Endometrial microvascular endothelial cells (primary cell): ENCODE measurements around the gene PKDCC. TPM values are rescaled to one million over a fixed set of nuclear protein-coding genes. Genes with fewer than 3 reads are reported as not detected.
"Not testable (repeated sequence)": the region's sequence is repeated elsewhere in the genome, so short reads cannot be mapped to it uniquely, and the experiment has no call there.

Source experiments
- in situ Hi-C: cut with HindIII; loops from 2 replicates; pipeline ENCODE4 v1.10.0; 2017; ENCODE audit warnings: low sequenced_read_pairs, low pct_unique_long_range_greater_than_20kb; ENCODE audit errors: inconsistent ontology term
- total RNA-seq: library from RNA; depleted of rRNA; stranded (reverse); fragments of >200 nt; gene quantifications from one replicate; pipeline ENCODE4 v1.2.3, GENCODE V29; 2015; ENCODE audit errors: inconsistent ontology term

PKDCC gene
- total RNA-seq, 1 donor from 2014 or later = 2.4 TPM

DNA sequence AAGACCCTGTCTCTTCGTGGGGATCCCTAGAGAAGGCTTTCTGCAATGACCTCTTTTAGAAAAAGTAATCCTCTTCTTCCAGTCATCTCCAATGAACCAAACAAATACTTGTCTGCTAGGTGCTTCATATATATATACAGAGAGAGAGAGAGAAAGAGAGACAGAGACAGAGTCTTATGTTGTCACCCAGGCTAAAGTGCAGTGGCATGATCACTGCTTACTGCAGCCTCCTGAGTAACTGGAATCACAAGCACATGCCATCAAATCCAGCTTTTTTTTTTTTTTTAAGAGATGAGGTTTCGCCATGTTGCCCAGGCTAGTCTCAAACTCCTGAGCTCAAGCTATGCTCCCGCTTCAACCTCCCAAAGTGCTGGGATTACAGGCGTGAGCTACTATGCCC, 18.6 kb upstream of the PKDCC start:
- in situ Hi-C loops = no loop called here

DNA sequence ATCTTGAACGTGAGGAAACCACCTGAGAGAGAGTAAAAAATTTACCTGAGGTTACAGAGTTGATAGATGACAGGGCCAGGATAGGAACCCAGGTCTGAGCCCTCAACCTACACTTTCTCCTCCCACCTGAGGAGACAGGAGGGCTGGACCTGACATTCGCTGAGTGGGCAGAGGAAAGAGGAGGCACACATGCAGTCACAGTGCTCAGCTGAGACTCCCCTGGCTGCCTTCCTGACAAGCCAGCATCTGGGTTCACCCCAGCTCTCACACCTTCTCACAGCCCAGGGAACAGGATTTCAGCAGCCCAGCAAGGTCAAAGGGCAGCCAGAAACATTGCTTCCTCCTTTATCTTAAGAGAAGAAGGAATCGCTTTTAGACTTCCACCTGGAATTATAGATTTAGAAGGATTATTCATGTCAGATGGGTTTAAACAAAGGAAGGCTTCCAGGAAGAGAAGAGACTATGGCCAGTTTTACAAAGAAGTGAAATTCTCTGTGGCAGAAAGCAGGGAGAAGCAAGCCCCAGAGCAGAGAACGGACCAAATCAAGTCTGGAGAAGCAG, 18.1 kb upstream of the PKDCC start:
- in situ Hi-C loops = no loop called here

DNA sequence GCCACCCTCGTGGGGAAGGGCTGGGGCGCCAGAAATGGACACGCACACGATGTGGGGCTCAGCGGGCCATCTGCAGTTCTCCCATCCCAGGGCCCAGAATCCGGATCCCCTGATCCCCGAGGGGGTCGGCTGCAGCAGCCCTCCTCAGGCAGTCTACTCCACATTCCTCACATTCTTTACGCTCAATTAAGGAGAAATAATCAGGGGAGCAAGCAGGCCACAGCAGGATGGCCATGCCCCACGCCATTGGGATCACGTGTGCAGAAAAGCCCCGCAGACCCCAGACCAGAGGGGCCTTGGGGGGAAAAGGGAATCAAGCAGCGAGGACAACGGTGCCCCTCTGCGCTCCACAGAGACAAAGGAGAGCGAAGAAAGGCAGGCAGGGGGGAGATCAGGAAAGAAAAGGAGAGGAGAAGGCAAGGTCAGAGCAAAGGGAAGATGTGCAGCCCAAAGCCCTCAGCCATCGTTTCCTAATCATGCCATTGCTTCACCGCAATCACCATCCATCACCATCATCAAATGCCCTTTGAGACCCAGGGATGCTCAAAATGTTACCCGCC, 17.5 kb upstream of the PKDCC start:
- in situ Hi-C loops = no loop called here

DNA sequence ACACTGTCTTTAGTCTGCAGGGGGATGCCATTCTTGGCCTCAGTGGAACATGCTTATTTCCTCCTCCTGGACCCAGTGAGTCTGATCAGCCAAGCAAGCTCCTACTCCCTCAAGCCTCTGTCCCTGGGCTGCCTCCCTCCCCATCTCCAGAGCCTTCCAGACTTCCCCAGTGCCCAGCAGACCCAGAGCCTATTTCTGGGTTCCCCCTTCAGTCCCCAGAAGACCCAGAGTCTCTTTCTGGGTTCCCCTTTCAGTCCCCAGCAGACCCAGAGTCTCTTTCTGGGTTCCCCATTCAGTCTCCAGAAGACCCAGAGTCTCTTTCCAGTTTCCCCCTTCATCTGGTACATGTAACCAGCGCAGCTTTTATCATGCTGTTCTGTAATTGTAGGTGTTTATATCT, 17.0 kb upstream of the PKDCC start:
- in situ Hi-C loops = no loop called here

DNA sequence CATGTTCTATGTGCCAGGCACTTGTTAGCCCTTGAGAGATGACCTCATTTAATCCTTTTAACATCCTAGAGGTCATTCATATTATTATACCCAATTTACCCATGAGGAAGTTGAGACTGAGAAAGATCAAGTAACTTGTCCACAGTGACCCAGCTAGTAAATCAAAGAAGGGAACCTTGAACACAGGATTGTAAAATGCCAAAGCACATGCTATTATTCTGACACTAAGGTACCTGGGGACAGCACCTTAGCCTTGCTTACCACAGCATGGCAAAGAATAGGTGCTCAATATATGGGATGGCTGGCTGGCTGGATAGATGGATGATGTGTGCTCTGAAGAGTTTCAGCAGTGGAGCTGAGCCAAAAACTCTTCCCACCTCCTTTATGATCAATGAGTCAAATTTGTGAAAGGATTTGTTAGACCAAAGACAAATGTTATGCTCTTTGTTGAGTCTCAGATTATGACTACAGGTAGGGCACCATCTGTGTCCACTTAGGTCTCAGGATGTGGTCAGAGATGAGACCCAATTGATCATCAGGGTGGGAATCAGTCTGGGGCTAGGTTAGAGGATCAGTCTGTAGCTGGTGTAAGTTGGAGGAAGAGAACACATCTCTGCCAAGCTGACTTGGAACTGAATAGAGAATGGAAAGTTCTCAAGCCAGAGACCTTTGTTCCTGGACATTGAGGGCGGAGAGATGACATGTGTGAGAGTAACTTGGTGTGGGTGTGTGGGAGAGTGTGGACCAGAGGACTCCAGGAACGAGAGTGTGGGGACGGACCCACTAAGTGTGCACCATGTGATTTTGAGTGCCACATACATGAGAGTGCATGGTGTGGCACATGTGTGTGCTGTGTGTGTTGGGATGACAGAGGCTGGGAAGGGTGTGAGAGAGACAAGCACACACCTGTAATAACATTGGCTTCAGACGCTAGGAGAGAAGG, 16.3 kb upstream of the PKDCC start:
- in situ Hi-C loops = no loop called here

DNA sequence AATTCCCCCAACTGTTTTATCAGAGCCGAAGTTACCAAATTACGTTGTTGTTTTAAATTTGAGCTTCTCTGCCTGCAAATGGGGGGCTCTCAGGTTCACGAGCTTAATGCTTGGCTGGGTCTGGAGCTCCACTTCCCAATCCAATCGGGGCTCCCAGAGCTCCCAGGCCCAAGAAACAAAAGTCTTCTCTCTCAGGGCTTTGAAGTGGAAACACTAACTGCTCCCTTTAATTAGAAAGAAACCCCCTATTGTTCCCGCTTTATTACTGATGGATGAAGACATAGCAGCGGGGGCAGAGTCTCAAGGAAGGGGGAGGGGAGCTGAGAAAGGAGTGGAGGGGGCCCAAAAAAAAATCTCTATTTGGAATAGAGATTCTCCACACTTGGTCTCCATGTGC, 15.6 kb upstream of the PKDCC start:
- in situ Hi-C loops = no loop called here

DNA sequence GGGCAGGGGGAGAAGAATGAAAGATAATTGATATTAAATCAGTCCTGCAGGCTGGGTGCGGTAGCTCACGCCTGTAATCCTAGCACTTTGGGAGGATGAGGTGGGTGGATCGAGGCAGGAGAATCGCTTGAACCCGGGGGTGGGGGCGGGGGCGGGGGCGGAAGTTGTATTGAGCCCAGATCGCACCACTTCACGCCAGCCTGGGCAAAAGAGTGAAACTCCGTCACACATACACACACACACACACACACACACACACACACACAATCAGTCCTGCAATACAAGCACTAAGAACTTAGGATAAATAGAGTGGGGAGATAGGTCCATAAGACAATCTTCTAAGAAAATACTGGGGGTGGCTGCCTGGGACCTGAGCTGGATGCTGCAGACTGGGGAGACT, 15.1 kb upstream of the PKDCC start:
- in situ Hi-C loops = no loop called here

DNA sequence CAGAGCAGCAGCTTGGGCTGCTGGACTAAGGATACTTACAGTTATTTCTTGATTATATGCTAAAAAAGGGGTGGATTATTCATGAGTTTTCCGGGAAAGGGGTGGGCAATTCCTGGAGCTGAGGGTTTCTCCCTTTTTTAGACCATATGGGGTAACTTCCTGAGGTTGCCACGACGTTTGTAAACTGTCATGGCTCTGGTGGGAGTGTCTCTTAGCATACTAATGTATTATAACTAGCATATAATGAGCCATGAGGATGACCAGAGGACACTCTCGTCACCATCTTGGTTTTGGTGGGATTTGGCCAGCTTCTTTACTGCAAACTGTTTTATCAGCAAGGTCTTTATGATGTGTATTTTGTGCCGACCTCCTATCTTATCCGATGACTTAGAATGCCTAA, 13.7 kb upstream of the PKDCC start:
- in situ Hi-C loops = not testable (repeated sequence)

DNA sequence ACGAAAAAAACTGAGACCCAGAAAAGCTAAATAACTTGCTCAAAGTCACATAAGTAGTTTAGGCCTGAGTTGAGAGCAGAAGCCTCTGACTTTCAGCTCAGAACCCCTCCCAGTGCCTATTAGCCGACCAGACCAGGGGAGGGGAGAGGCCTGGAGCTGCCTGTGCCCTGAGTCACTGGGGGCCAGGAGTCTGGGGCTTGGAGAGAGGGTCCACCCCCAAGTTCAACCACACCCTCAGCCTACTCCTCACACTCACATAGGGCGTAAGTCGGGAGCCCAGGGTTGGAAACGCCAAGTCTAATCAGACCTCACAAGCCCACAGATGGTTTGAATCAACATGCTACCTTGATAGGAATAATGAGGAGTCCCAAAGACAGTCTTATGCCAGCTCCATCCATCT, 12.6 kb upstream of the PKDCC start:
- in situ Hi-C loops = no loop called here

DNA sequence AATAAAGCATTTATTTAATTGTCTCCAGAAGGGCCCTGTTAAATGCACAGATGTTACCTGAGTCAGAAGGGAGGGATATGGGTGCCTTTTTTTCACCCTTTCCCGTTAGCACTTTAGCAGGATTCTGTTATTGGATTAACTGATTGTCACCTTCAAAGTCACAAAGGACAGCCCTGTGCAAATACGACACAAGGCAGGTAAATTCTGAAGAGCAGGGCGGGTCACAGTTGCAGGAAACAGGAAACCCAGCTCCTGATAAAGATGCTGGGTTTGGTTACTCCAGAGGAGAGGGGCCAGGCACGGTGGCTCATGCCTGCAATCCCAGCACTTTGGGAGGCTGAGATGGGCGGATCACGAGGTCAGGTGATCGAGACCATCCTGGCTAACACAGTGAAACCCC, 11.4 kb upstream of the PKDCC start:
- in situ Hi-C loops = no loop called here

DNA sequence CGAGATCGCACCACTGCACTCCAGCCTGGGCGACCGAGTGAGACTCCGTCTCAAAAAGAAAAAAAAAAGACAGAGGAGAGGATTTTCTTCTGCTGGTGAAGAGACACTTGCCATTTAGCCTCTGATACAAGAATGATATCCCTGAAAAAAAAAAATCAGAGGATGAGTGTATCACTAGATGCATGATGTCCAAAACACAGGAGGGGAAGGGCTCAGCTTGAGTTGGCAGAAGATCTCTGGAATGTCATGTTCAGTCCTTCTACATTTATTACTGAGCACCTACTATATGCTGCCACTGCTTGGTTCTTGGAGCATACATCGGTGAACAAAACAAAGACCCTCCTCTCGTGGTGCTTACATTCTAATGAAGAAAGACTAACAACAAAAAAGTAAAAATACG, 10.9 kb upstream of the PKDCC start:
- in situ Hi-C loops = no loop called here

DNA sequence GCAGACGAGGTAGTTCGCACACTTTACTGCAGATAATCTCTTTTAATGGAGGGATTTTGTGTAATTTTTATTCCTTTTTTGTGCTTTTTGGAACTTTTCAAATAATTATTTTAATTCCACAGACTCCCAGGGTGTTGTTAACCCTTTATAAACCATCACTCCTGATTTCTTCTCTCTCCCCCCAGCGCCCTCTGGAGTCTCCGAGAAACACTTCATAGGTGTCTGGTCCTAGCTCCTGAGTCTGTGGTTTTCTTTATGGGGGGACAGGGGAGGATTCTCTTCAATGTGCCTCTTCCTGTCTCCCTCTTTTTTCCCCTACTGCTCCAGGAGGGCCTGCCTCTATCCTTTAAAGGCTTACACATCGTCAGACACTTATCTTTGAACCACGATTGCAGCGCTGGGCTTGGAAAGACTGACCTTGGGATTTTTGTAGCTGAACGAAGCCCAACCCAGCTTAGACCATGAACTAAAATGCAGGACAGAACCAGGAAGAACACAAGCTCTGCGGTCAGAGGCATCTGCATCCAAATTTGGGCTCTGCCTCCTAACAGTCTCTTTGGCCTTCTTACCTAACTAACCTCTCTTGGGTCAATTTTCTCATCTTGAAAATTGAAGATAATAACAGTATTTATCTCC, 7.1 kb upstream of the PKDCC start:
- in situ Hi-C loops = no loop called here

DNA sequence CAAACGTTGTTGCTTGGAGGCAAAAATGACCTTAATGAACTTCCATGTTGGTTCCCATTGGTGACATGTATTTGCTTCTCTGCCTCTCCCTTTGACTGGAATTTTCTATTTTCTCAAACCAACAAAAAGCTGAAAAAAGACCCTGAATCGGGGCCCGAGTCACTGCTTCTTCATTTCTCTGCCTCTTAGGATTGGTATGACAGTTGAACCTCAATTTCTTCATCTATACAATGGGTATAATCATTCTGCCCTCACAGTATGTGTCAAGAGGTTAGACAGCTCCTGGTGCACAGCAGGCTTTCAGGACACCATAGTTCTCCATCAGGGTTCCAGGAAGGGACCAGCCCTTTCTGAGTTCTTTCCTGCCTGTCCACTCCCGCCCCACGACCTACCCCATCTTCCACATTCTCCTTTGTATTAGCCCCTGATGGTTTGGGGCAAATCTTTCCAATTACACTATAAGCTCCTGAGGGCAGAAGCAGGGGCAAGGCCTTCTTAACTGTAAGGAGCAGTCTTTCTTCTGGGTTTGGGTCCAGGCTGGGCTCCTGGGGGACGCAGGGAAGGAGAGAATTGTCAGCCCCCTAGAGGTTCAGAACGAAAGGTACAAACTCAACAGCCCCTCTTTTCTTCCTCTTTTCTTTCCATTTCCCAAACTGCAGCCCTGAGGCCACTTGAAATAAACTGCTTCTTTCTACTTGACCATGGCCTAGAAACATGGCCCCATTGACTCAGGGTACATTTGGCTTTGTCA, 6.3 kb upstream of the PKDCC start:
- in situ Hi-C loops = no loop called here

DNA sequence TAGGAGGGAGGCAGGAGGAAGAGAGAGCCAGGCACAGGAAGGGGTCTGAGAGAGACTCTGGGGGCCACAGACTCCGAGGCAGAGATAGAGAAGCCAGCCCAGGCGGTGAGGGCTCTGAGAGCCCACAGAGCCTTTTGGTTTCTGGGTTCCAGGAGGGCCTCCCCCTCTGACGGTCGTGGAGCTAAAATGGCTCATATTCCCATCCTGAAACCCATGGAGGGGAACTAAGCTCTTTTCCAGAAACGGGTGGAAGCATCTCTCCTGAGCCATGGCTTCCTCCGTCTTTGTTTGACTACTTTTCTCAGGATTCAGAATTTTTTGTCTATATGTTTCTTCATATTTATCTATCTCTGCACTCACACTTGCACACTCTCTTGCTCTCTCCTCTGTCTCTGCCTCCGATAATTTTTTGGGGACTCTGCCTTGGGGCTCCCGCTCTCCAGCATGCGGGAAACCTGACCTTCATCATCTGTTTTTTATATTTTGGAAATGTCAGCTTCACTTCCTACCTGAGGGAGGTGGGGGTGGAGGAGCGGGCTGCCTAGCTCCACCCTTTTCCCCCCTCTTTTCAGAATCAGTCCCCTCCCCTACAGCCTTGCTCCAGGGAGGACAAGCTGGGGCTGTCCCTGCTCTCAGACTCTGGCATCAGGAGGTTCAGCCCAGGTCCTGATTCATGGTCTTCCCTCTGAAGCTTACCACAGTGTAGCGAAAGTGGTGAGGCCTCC, 5.0 kb upstream of the PKDCC start:
- in situ Hi-C loops = no loop called here

DNA sequence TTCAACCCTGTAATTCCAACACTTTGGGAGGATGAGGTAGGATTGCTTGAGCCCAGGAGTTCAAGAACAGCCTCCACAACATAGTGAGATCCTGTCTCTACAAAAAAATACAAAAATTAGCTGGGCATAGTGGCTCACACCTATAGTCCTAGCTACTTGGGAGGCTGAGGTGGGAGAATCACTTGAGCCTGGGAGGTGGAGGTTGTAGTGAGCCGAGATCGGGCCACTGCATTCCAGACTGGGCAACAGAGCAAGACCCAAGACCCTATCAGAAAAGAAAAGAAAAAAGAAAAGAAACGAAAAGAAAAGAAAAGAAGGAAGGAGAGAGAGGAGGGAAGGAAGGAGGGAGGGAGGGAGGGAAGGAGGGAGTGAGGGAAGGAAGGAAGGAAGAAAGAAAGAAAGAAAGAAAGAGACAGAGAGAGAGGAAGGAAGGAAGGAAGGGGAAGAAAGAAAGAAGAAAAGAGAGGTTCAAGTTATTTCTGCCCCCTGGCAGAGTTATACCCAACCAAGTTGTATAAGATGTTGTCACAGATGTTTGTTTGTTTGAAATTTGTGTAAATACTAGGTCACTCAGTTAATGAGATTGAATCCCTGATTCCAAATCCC, 3.9 kb upstream of the PKDCC start:
- in situ Hi-C loops = no loop called here

DNA sequence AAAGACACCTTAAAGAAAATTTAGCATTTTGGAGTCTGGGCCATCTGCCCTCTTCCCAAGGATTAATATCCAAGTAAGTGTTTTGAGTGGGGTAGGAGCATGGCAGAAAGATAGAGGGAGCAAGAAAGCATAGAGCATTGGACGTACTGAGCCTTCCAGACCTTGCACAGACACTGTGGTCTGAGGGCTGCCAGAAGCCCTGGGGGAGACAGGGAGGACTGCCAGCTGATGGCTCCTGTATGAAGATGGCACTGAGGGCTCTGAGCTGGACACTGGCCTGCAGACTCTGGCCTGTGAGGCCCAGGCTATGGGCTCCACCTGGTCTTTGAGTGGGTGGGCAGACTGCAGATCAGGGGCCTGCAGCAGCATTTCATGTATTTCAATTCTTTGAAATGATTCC, 2.9 kb upstream of the PKDCC start:
- in situ Hi-C loops = no loop called here

DNA sequence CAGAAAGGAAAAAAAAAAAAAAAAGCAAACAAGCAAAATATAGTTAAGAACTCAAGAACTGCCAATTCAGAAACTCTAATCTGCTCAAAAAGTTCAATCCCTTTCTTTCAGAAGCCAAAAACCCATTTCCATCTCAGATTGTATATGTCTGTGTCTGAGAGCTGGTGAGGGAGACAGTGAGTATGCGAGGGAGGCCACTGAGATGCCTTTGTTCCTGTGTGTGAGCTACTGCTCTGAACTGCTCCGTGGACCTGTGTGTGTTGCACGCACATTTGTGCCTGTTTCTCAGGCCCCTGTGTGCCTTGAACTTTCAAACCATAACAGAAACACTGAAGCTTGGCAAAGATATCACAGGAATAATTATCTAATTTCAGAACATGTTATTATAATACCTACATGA, 2.5 kb upstream of the PKDCC start:
- in situ Hi-C loops = no loop called here
